H1 (cell line): ENCODE results near the gene HABP2.

Experiments used
- BCL11A ChIP-seq, 2 experiments: IDR thresholded peaks; one replicate each; pipeline ENCODE4 v1.6.1; 2011; ENCODE audit warnings: low read depth in 2 of 2, low read length in 2 of 2, mild to moderate bottlenecking in 2 of 2
- BRCA1 ChIP-seq: IDR thresholded peaks from 2 replicates; pipeline ENCODE4 v1.6.1; 2012; ENCODE audit warnings: low read depth, low read length, improper control_type of control experiment
- CHD2 ChIP-seq: IDR thresholded peaks from 2 replicates; pipeline ENCODE4 v1.6.1; 2012; ENCODE audit warnings: low read length, improper control_type of control experiment
- CREB1 ChIP-seq: IDR thresholded peaks from 2 replicates; pipeline ENCODE4 v1.6.1; 2012; ENCODE audit warnings: inconsistent platforms
- KDM5A ChIP-seq: fragments of 200-600 bp; IDR thresholded peaks from 2 replicates; pipeline ENCODE4 v1.7.1; 2012; ENCODE audit warnings: mild to moderate bottlenecking, low read length, inconsistent platforms, mixed read lengths
- NANOG ChIP-seq: IDR thresholded peaks from 2 replicates; pipeline ENCODE4 v1.6.1; 2011; ENCODE audit warnings: low read length, low read depth, mild to moderate bottlenecking, inconsistent platforms; ENCODE audit not compliant: insufficient read depth, poor library complexity, severe bottlenecking
- POLR2AphosphoS5 ChIP-seq: IDR thresholded peaks from 2 replicates; pipeline ENCODE4 v1.6.1; 2011; ENCODE audit warnings: low read depth, low read length
- RXRA ChIP-seq: IDR thresholded peaks from 2 replicates; pipeline ENCODE4 v1.6.1; 2011; ENCODE audit warnings: low read depth, mild to moderate bottlenecking, low read length, moderate library complexity; ENCODE audit not compliant: insufficient read depth
- SP1 ChIP-seq: IDR thresholded peaks from 2 replicates; pipeline ENCODE4 v1.6.1; 2011; ENCODE audit warnings: low read depth, low read length
- TAF1 ChIP-seq: IDR thresholded peaks from 2 replicates; pipeline ENCODE4 v1.6.1; 2011; ENCODE audit warnings: mild to moderate bottlenecking, low read depth, low read length
- YY1 ChIP-seq: IDR thresholded peaks from 2 replicates; pipeline ENCODE4 v1.6.1; 2011; ENCODE audit warnings: low read depth, mild to moderate bottlenecking, low read length
- TF ChIP-seq, protein P1 (sequence below), 3 experiments: IDR thresholded peaks; 1 replicate in 2 of 3; 2 replicates in 1 of 3; pipeline versions ENCODE4 v1.5.1 to v1.6.1; 2011; ENCODE audit warnings: low read length in 3 of 3, mild to moderate bottlenecking in 3 of 3, inconsistent platforms in 2 of 3, low read depth in 1 of 3, moderate library complexity in 1 of 3; ENCODE audit not compliant: insufficient read depth in 1 of 3; ENCODE audit errors: control extremely low read depth in 1 of 3
- TF ChIP-seq, protein P2 (sequence below): IDR thresholded peaks from 2 replicates; pipeline ENCODE4 v1.6.1; 2012; ENCODE audit warnings: inconsistent platforms

DNA sequence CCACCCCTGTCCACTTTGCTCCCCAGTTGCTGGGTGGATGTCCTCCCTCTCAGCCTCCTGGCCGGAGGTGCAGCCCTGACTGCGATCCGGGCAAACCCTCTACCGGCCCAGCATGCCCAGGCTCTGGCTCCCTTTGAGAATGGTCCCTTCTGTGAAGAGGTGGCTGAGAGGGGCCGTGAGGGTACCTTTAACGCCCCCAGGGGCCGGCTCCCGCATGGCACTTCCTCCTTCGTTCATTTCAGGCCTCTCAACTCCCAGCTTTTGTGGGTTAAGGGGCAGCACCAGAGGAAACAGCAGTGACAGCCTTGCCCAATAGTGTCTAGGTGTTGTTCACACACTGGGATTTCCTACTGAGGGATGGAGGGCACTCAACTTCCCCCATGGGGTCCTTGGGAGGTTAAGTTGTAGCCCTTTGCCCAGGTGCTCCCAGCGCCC, 33.2 kb upstream of the HABP2 start:
- TF ChIP-seq RXRA: no peak
- TF ChIP-seq, protein P1, sequence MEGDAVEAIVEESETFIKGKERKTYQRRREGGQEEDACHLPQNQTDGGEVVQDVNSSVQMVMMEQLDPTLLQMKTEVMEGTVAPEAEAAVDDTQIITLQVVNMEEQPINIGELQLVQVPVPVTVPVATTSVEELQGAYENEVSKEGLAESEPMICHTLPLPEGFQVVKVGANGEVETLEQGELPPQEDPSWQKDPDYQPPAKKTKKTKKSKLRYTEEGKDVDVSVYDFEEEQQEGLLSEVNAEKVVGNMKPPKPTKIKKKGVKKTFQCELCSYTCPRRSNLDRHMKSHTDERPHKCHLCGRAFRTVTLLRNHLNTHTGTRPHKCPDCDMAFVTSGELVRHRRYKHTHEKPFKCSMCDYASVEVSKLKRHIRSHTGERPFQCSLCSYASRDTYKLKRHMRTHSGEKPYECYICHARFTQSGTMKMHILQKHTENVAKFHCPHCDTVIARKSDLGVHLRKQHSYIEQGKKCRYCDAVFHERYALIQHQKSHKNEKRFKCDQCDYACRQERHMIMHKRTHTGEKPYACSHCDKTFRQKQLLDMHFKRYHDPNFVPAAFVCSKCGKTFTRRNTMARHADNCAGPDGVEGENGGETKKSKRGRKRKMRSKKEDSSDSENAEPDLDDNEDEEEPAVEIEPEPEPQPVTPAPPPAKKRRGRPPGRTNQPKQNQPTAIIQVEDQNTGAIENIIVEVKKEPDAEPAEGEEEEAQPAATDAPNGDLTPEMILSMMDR (IDR thresholded peaks at IDR 0.05; ENCODE audit: control extremely low read depth in 1 of 3, insufficient read depth in 1 of 3, low read depth in 1 of 3, low read length in 3 of 3): peak; percentile 43 to 55 (median 51)
- TF ChIP-seq BRCA1: no peak
- TF ChIP-seq POLR2AphosphoS5: no peak
- no peak for TF ChIP-seq CHD2
- no peak for TF ChIP-seq YY1
- TF ChIP-seq SP1: no peak
- TF ChIP-seq NANOG: no peak
- no peak for TF ChIP-seq CREB1
- TF ChIP-seq KDM5A: no peak
- no peak for TF ChIP-seq TAF1
- no peak for TF ChIP-seq BCL11A (IDR thresholded peaks at IDR 0.05; ENCODE audit: low read depth in 2 of 2, low read length in 2 of 2)
- TF ChIP-seq, protein P2, sequence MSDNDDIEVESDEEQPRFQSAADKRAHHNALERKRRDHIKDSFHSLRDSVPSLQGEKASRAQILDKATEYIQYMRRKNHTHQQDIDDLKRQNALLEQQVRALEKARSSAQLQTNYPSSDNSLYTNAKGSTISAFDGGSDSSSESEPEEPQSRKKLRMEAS: no peak
